Fibroblast of the aortic adventitia (primary cell): ENCODE measurements around the gene PFKFB3. TPM values are rescaled to one million over a fixed set of nuclear protein-coding genes. Genes with fewer than 3 reads are reported as not detected.
"Not testable (repeated sequence)": the region's sequence is repeated elsewhere in the genome, so short reads cannot be mapped to it uniquely, and the experiment has no call there.

Source experiments
- DNase-seq: peaks from one replicate; pipeline ENCODE4 v3.0.0-alpha.2; 2010; ENCODE audit warnings: low read depth
- H3K4me3 ChIP-seq: 2 replicates; pipeline ENCODE4 v1.5.1; 2011; ENCODE audit warnings: low read depth, mild to moderate bottlenecking, control low read depth, low read length, moderate library complexity
- total RNA-seq: library from RNA; depleted of rRNA; stranded (reverse); fragments of >200 nt; gene quantifications from 2 replicates; pipeline ENCODE4 v1.2.3, GENCODE V29; 2012; ENCODE audit warnings: low replicate concordance
- TF ChIP-seq, protein P1 (sequence below): IDR thresholded peaks from 2 replicates; pipeline ENCODE4 v1.5.1; 2011; ENCODE audit warnings: mild to moderate bottlenecking, low read length, control low read depth, inconsistent platforms; ENCODE audit not compliant: insufficient read depth

PFKFB3 gene
- total RNA-seq, 1 donor: 23.0 TPM

- no peak for DNase-seq
- no peak overlapping the region for H3K4me3 ChIP-seq
- TF ChIP-seq, protein P1, sequence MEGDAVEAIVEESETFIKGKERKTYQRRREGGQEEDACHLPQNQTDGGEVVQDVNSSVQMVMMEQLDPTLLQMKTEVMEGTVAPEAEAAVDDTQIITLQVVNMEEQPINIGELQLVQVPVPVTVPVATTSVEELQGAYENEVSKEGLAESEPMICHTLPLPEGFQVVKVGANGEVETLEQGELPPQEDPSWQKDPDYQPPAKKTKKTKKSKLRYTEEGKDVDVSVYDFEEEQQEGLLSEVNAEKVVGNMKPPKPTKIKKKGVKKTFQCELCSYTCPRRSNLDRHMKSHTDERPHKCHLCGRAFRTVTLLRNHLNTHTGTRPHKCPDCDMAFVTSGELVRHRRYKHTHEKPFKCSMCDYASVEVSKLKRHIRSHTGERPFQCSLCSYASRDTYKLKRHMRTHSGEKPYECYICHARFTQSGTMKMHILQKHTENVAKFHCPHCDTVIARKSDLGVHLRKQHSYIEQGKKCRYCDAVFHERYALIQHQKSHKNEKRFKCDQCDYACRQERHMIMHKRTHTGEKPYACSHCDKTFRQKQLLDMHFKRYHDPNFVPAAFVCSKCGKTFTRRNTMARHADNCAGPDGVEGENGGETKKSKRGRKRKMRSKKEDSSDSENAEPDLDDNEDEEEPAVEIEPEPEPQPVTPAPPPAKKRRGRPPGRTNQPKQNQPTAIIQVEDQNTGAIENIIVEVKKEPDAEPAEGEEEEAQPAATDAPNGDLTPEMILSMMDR: no peak
These were observed 15.9 kb upstream of the PFKFB3 start for GRCh38 chr10:6186894-6187256.

GRCh38 chr10:6187278-6187677 lies 15.5 kb upstream of the PFKFB3 start:
- TF ChIP-seq, protein P1: no peak
- H3K4me3 ChIP-seq: no peak overlapping the region
- no peak for DNase-seq

- DNase-seq, H3K4me3 ChIP-seq: not testable (repeated sequence)
These were observed 12.7 kb upstream of the PFKFB3 start for GRCh38 chr10:6190033-6190432.

GRCh38 chr10:6191147-6191546 lies 11.6 kb upstream of the PFKFB3 start:
- TF ChIP-seq, protein P1: no peak
- no peak overlapping the region for H3K4me3 ChIP-seq
- DNase-seq: no peak

GRCh38 chr10:6191569-6191968 lies 11.2 kb upstream of the PFKFB3 start:
- TF ChIP-seq, protein P1: no peak
- H3K4me3 ChIP-seq: no peak overlapping the region
- DNase-seq: no peak

GRCh38 chr10:6193342-6193741 lies 9.4 kb upstream of the PFKFB3 start:
- not testable (repeated sequence) for H3K4me3 ChIP-seq, DNase-seq

GRCh38 chr10:6194311-6194710 lies 8.4 kb upstream of the PFKFB3 start:
- H3K4me3 ChIP-seq: no peak overlapping the region
- DNase-seq: no peak
- TF ChIP-seq, protein P1: no peak

- no peak overlapping the region for H3K4me3 ChIP-seq
- TF ChIP-seq, protein P1: no peak
- peak; percentile 80 for DNase-seq
These were observed 7.4 kb upstream of the PFKFB3 start for GRCh38 chr10:6195376-6195775.
